ENCODE results near the gene ELMO1.

ELMO1 gene

GRCh38 chr7:37405603-37406122 lies 43.0 kb downstream of the ELMO1 start:
- DNase-seq = no peak

GRCh38 chr7:37405128-37405527 lies 43.5 kb downstream of the ELMO1 start:
- no peak for DNase-seq

- DNase-seq = no peak
Observed at GRCh38 chr7:37399876-37400421, 48.7 kb downstream of the ELMO1 start.

GRCh38 chr7:37398403-37398802 lies 50.3 kb downstream of the ELMO1 start:
- DNase-seq = no peak

GRCh38 chr7:37395618-37396259 lies 52.9 kb downstream of the ELMO1 start:
- no peak for DNase-seq

GRCh38 chr7:37394158-37394557 lies 54.5 kb downstream of the ELMO1 start:
- no peak for DNase-seq

DNA sequence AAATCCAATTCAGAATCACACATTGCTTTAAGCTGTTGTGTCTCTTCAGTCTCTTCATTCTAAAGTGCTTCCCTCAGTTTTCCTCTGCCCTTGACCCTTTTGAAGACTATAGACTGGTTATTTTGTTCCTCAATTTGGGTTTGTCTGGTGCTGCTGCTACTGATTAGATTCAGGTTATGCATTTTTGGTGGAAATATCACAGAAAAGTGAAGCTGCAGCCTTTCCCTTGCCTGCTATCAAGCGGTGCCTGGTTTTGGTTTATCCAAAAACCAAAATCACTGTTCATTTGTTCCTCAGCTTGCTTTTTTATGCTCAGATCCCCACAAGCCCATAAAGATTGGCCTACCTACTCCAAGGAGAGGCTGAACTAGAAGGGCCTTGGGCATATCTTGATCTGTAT lies 55.2 kb downstream of the ELMO1 start:
- DNase-seq = no peak

- no peak for DNase-seq
Observed at GRCh38 chr7:37392673-37393017, 56.0 kb downstream of the ELMO1 start.

GRCh38 chr7:37391791-37392672 lies 56.6 kb downstream of the ELMO1 start:
- DNase-seq = no peak

DNA sequence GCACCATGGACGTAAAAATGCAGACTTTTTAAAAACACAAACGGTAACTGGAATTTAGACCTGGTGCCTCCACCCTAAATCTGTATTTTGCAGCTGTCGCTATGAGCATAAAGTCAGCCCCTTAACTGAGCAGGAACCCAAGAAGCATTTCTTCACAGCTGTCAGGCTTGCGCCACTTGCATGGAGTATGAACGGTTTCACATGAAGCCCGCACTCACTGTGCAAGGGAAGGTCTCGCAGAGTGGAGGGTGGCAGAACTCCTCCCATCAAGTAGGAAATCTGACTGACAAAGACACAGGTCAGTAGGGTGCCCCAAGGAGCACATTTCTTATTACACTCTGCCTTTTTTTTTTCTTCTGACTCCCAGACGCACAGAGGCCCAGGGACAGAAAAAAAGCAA lies 58.5 kb downstream of the ELMO1 start:
- no peak for DNase-seq

GRCh38 chr7:37388811-37389210 lies 59.9 kb downstream of the ELMO1 start:
- DNase-seq = no peak

DNA sequence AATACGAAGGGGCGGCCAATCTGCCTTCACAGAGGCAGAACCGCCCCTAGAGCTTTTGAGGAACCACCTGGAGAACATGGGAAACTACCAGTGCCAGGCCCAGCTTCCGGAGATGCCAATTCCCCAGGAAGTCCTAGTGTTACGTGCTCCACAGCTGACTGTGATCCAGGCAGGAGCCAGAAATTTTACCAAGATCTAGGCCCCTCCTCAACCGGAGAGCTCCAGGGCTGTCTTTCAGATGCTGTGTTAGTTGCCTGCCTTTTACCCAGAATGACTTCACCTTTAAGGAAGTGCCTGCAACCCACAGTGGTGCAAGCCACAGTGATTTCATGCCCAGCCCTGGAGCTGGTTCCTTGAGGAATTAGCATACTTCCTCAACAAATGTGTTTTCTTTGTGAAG lies 62.9 kb downstream of the ELMO1 start:
- no peak for DNase-seq

DNA sequence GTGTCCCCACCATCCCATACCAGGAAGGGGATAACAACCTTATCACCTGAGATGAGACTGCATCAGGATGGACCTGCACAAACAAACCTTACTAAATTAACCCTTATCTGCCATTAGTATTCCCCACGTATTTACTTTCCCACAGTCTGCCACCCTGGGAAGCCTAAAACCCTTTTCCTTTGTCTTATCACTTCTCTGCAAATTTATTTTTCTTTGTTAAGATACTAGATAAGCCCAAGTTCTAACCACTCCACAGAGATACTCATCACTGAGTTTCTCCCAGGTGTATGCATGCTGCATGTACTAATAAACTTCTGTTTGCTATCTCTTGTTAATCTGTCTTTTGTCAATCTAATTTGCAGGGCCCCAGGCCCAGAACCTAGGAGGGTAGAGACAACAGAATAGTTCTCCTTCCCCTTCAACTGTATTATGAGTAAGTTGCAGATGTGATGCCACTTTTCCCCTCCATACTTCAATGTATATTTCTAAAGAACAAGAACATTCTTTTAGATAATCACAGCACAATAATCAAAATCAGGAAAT lies 66.0 kb downstream of the ELMO1 start:
- no peak for DNase-seq

DNA sequence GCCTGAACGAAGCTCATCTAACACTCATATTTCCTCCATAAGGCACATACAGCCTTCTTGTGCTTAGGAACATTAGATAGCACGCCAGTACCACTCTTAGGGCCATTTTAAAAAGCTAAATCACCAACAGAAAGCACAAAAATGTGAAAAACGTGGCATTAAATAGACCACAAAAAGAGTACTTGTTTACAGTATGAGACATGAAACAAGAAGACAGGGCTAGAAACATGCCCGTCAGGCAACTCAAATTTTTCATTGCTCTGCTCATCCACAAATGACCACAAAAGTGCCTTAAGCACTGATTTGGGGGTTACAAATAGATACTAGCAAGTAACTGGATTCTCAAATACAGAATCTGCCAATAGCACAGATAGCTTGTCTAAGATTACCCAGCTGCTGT lies 67.8 kb downstream of the ELMO1 start:
- no peak for DNase-seq

- no peak for DNase-seq
Observed at GRCh38 chr7:37379546-37380277, 69.0 kb downstream of the ELMO1 start.

- DNase-seq = no peak
Observed at GRCh38 chr7:37377231-37377630, 71.4 kb downstream of the ELMO1 start.

GRCh38 chr7:37376386-37376785 lies 72.3 kb downstream of the ELMO1 start:
- DNase-seq = no peak

DNA sequence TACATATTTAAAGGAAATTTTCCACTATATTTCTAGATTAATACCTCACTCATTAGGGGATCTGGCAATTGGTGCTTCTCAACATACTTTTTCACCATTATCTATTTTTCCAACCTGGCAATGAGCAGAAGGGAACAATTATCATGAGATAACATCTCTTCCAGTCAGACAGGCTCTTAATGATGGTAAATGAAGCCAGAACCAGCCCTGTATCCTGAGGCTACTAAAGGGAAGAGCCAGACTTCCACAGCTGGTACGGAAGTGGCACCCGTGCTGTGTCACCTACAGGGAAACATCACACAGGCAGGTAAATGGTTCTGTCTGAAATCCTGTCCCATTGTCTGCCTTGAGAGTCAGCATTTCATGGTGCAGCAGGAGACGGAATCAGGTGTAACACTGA lies 75.9 kb downstream of the ELMO1 start:
- no peak for DNase-seq

DNA sequence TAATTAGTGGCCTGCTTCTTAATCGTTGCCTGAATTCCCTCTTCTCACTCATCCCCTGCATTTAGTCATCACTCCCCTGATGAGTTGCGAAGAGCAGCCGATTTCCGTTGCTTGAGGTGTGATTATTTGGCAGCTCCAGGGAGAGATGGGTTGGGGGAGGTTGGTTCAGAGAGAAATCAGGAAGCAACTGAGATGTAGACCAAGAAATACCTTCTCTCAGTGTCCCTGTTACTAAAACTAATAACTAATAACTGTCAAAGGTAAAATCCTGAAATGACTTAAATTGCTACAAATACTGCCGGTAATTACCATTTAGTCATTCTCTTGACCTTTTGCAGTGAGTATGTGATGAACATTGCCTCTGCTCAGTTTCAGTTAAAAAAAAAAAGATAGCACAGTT lies 76.9 kb downstream of the ELMO1 start:
- no peak for DNase-seq

GRCh38 chr7:37369906-37370305 lies 78.8 kb downstream of the ELMO1 start:
- no peak for DNase-seq

- no peak for DNase-seq
Observed at GRCh38 chr7:37368540-37368939, 80.1 kb downstream of the ELMO1 start.

- no peak for DNase-seq
Observed at GRCh38 chr7:37367010-37367409, 81.7 kb downstream of the ELMO1 start.

DNA sequence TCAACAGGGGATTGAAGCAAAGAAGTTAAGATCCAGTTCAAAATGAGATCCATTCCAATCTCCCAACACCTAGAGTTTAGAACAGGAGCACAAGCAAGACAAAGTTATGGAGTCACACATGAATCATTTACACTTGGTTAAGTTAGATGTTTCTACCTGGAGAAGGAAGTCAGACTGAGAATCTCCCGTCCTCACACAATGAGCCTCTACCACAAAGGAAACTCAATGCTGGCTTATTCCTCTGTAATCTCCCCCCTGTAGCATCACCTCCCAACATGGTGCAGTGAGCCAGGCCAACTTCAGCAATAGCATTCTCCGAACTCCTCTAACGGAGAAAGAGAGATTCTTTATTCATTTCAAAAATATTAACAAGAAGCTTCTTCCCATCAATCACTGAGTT lies 82.2 kb downstream of the ELMO1 start:
- DNase-seq = no peak

Data from effector CD4-positive, alpha-beta T cell (primary cell).